ENCODE results near the gene SMPD3. TPM values are rescaled to one million over a fixed set of nuclear protein-coding genes. Genes with fewer than 3 reads are reported as not detected.

SMPD3 gene
- total and polyA plus RNA-seq, 12 donors = 0.03 to 1.2 (median 0.22) TPM; not detected in 1

DNA sequence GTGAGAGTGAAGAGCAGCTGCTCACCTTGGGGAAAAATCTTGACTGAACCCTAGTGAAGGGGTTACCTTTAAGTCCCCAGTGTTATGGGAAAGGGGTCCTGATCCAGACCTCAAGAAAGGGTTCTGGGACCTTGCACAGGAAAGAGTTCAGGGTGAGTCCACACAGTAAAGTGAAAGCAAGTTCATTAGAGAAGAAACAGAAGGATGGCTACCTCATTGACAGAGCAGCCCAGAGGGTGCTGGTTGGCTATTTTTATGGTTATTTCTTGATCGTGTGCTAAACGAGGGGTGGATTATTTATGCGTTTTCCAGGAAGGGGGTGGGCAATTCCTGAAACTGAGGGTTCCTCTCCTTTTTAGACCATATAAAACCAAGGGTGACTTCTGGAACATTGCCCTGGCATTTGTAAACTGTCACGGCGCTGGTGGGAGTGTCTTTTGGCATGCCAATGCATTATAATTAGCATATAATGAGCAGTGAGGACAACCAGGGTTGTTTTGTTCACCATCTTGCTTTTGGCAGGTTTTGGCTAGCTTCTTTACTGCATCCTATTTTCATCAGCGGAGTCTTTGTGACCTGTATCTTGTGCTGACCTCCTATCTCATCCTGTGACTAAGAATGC, 58.4 kb downstream of the SMPD3 start:
- Histone ChIP-seq H3K4me1 (no peaks in the 10 kb centered on the region), H3K27me3 (peaks cover 0 to 15% (median 0%) of the 10 kb centered on the region in 7 donors), H3K27ac (no peak overlapping the region), H3K4me3 (no peak overlapping the region), H3K36me3 (no peaks in the 10 kb centered on the region), H3K9me3 (no peaks in the 10 kb centered on the region)
- no peak for ATAC-seq
- intact Hi-C loops (cut with DNase I) = loop anchor here in 3 of 10 donors (10.0 kb wide), 2 partner anchors 85 to 115 kb away; no protein-coding TSS in a partner anchor
- DNase-seq = no peak
- WGBS, 2 donors = 60 to 71% methylated on average over 6 of the region's 6 CpGs
- TF ChIP-seq, protein P1, sequence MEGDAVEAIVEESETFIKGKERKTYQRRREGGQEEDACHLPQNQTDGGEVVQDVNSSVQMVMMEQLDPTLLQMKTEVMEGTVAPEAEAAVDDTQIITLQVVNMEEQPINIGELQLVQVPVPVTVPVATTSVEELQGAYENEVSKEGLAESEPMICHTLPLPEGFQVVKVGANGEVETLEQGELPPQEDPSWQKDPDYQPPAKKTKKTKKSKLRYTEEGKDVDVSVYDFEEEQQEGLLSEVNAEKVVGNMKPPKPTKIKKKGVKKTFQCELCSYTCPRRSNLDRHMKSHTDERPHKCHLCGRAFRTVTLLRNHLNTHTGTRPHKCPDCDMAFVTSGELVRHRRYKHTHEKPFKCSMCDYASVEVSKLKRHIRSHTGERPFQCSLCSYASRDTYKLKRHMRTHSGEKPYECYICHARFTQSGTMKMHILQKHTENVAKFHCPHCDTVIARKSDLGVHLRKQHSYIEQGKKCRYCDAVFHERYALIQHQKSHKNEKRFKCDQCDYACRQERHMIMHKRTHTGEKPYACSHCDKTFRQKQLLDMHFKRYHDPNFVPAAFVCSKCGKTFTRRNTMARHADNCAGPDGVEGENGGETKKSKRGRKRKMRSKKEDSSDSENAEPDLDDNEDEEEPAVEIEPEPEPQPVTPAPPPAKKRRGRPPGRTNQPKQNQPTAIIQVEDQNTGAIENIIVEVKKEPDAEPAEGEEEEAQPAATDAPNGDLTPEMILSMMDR (IDR thresholded peaks at IDR 0.05) = no peak

DNA sequence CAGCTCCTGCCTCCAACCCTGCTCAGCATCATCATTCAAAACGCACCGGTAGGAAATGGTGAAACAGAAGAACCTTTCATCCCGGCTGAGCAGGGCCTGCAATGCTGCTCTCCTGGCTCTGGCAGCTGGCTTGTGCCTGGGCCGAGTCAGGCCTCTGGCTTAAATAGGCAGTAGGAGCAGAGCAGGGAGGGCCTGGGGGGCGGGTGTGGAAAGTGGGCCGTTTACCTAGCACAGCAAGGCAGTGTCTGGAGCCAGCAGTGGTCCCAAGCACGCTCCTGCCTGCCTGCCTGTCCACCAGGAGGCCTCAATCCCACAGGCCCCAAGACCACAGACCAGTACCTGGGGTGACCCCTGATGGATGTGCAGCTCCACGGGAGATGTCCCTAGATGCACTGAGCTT, 59.3 kb downstream of the SMPD3 start:
- H3K27ac ChIP-seq = no peak overlapping the region
- ATAC-seq = no peak
- intact Hi-C loops (cut with DNase I) = no loop called here
- H3K4me3 ChIP-seq = no peak overlapping the region
- H3K9me3 ChIP-seq = no peaks in the 10 kb centered on the region
- DNase-seq = no peak
- no peaks in the 10 kb centered on the region for H3K36me3 ChIP-seq
- H3K4me1 ChIP-seq = no peaks in the 10 kb centered on the region
- WGBS, 2 donors = 69 to 74% methylated on average over 8 of the region's 8 CpGs
- H3K27me3 ChIP-seq = peaks cover 0 to 15% (median 0%) of the 10 kb centered on the region in 7 donors
- TF ChIP-seq, protein P1 (IDR thresholded peaks at IDR 0.05) = no peak

DNA sequence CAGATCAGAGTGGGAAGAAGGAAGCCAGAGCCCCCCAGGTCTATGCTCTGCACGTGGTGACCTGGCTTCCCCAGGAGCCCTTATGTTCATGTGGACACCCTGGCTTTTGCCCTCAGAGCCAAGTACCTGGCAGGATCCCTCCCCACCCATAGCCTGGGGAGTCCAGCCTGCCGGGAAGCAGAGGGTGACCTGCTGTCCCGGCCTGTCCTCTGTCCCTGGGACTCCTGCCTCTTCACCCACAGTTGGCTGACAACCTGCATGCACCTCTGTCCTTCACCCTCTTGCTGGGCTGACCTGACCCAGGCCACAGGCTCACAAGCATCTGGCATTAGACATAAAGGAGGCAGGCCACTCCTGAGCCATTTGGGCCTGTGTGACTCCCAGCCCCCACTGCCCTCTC, 60.2 kb downstream of the SMPD3 start:
- peak in 1 of 8 donors; percentile 7 for ATAC-seq
- 68 to 85% methylated on average over 3 of the region's 3 CpGs for WGBS, 2 donors

DNA sequence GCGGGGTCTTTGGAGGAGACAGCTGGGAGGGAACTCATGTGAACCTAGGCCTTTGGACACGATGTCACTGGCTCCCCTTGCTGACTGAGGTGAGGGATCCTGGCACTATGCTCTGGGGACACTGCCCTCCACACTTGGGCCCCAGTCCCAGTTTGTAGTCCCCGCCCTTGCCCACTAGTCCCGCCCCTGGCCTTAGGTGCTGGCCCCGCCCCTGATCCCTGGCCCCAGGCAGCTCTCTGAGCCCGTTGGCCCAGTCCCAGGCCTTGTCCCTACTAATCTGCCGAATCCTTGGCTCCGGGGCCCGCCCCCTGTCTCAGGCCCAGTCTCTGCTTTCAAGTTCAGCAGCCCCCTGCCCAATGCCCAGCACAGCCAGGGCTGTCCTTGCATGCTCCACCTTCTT, 61.0 kb downstream of the SMPD3 start:
- TF ChIP-seq, protein P1 (IDR thresholded peaks at IDR 0.05) = no peak
- intact Hi-C loops (cut with DNase I) = no loop called here
- Histone ChIP-seq H3K9me3 (no peaks in the 10 kb centered on the region), H3K4me1 (no peaks in the 10 kb centered on the region), H3K36me3 (no peaks in the 10 kb centered on the region), H3K27ac (no peak overlapping the region), H3K4me3 (no peak overlapping the region), H3K27me3 (peaks cover 0 to 15% (median 0%) of the 10 kb centered on the region in 7 donors)
- DNase-seq (no peak), ATAC-seq (no peak)
- WGBS, 2 donors = 80 to 93% methylated on average over 9 of the region's 9 CpGs

More for the DNA sequence above, 60.2 kb downstream of the SMPD3 start:
- Histone ChIP-seq H3K4me1 (no peaks in the 10 kb centered on the region), H3K27ac (no peak overlapping the region), H3K9me3 (no peaks in the 10 kb centered on the region), H3K4me3 (no peak overlapping the region), H3K36me3 (no peaks in the 10 kb centered on the region), H3K27me3 (peaks cover 0 to 15% (median 0%) of the 10 kb centered on the region in 7 donors)
- TF ChIP-seq, protein P1 (IDR thresholded peaks at IDR 0.05) = no peak
- intact Hi-C loops (cut with DNase I) = no loop called here
- no peak for DNase-seq
